ENCODE data around the gene FAM20C.

DNA sequence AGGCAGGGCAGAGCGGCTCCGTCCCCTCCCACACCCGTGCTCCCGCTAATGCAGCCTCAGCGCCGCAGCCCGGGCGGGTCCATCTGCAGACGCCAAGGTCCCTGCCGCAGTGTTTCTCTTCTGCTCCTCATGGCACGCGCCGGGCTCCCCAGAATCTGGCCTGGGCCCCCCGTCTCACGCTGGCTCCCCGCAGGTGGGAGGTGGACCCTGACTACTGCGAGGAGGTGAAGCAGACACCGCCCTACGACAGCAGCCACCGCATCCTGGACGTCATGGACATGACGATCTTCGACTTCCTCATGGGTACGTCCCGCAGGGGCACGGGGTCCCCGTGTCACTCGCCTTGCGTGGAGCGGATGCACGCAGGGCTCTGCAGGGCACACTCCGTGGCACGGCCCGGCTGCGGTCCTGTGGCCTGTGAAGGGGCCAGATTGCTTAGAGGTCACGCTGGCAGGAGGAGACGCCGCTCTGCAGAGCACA is 64.1 kb downstream of the FAM20C start:
- no peak for TF ChIP-seq CTCF (IDR thresholded peaks at IDR 0.05; ENCODE audit: insufficient read depth, low read length)
- no peak for TF ChIP-seq SPI1 (IDR thresholded peaks at IDR 0.05; ENCODE audit: borderline replicate concordance, low read depth)
- no peak for TF ChIP-seq POLR2AphosphoS5 (IDR thresholded peaks at IDR 0.05; ENCODE audit: low read depth)
- TF ChIP-seq, protein P1, sequence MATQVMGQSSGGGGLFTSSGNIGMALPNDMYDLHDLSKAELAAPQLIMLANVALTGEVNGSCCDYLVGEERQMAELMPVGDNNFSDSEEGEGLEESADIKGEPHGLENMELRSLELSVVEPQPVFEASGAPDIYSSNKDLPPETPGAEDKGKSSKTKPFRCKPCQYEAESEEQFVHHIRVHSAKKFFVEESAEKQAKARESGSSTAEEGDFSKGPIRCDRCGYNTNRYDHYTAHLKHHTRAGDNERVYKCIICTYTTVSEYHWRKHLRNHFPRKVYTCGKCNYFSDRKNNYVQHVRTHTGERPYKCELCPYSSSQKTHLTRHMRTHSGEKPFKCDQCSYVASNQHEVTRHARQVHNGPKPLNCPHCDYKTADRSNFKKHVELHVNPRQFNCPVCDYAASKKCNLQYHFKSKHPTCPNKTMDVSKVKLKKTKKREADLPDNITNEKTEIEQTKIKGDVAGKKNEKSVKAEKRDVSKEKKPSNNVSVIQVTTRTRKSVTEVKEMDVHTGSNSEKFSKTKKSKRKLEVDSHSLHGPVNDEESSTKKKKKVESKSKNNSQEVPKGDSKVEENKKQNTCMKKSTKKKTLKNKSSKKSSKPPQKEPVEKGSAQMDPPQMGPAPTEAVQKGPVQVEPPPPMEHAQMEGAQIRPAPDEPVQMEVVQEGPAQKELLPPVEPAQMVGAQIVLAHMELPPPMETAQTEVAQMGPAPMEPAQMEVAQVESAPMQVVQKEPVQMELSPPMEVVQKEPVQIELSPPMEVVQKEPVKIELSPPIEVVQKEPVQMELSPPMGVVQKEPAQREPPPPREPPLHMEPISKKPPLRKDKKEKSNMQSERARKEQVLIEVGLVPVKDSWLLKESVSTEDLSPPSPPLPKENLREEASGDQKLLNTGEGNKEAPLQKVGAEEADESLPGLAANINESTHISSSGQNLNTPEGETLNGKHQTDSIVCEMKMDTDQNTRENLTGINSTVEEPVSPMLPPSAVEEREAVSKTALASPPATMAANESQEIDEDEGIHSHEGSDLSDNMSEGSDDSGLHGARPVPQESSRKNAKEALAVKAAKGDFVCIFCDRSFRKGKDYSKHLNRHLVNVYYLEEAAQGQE (IDR thresholded peaks at IDR 0.05; ENCODE audit: insufficient replicate concordance, low read depth): no peak
- no peak for TF ChIP-seq GABPA (IDR thresholded peaks at IDR 0.05; ENCODE audit: low read depth)

Measured in HL-60 (cell line).